OCI-LY3 (cell line): ENCODE results near the gene NPNT.

ENCODE experiments used
- H2AFZ ChIP-seq: fragments of 200-600, 300-600 bp; shearing (Covaris generic); 2 replicates; pipeline ENCODE4 v1.6.0; 2014; ENCODE audit warnings: antibody characterized with exemption, low read depth, low read length
- H3K27ac ChIP-seq: fragments of 200-600, 300-600 bp; sonication (generic); 2 replicates; pipeline ENCODE4 v1.5.1; 2014; ENCODE audit warnings: mild to moderate bottlenecking, low read length, moderate library complexity, mixed read lengths
- H3K27me3 ChIP-seq: fragments of 200-600, 300-600 bp; sonication (generic); 2 replicates; pipeline ENCODE4 v1.6.1; 2014; ENCODE audit warnings: low read depth, low read length, mixed read lengths
- H3K36me3 ChIP-seq: fragments of 200-600, 300-600 bp; sonication (generic); replicated peaks from 2 replicates; pipeline ENCODE3; 2014; ENCODE audit warnings: low read depth, low read length, mixed read lengths
- H3K4me1 ChIP-seq: fragments of 300-600, 200-600 bp; sonication (generic); 2 replicates; pipeline ENCODE4 v1.6.1; 2014; ENCODE audit warnings: low read length, mixed read lengths
- H3K4me2 ChIP-seq: fragments of 200-600, 300-600 bp; sonication (generic); 2 replicates; pipeline ENCODE4 v1.6.1; 2014; ENCODE audit warnings: low read length, mixed read lengths
- H3K4me3 ChIP-seq: fragments of 300-600, 200-600 bp; sonication (generic); 2 replicates; pipeline ENCODE4 v1.5.1; 2014; ENCODE audit warnings: antibody characterized with exemption, mild to moderate bottlenecking, low read length, moderate library complexity
- H3K79me2 ChIP-seq: fragments of 300-600, 200-600 bp; shearing (Covaris generic); 2 replicates; pipeline ENCODE4 v1.6.1; 2014; ENCODE audit warnings: mild to moderate bottlenecking, low read length, mixed read lengths
- H3K9ac ChIP-seq: fragments of 300-600, 200-600 bp; shearing (Covaris generic); 2 replicates; pipeline ENCODE4 v1.6.0; 2014; ENCODE audit warnings: mild to moderate bottlenecking, low read length, moderate library complexity
- H3K9me3 ChIP-seq: fragments of 200-600, 300-600 bp; shearing (Covaris generic); 2 replicates; pipeline ENCODE4 v1.6.1; 2014; ENCODE audit warnings: low read length, mixed read lengths; ENCODE audit not compliant: insufficient read depth
- H4K20me1 ChIP-seq: fragments of 200-600, 300-600 bp; sonication (generic); 2 replicates; pipeline ENCODE4 v1.6.1; 2016; ENCODE audit warnings: low read length, mixed read lengths; ENCODE audit not compliant: insufficient read depth
- CTCF ChIP-seq: fragments of 200-600, 300-600 bp; sonication (generic); IDR thresholded peaks from 2 replicates; pipeline ENCODE4 v1.5.1; 2014; ENCODE audit warnings: antibody characterized with exemption, low read length, low read depth
- EZH2phosphoT487 ChIP-seq: fragments of 200-600 bp; shearing (Covaris generic); IDR thresholded peaks from 2 replicates; pipeline ENCODE4 v1.6.1; 2018; ENCODE audit warnings: antibody characterized with exemption, mixed run types, low read depth

Gene NPNT

DNA sequence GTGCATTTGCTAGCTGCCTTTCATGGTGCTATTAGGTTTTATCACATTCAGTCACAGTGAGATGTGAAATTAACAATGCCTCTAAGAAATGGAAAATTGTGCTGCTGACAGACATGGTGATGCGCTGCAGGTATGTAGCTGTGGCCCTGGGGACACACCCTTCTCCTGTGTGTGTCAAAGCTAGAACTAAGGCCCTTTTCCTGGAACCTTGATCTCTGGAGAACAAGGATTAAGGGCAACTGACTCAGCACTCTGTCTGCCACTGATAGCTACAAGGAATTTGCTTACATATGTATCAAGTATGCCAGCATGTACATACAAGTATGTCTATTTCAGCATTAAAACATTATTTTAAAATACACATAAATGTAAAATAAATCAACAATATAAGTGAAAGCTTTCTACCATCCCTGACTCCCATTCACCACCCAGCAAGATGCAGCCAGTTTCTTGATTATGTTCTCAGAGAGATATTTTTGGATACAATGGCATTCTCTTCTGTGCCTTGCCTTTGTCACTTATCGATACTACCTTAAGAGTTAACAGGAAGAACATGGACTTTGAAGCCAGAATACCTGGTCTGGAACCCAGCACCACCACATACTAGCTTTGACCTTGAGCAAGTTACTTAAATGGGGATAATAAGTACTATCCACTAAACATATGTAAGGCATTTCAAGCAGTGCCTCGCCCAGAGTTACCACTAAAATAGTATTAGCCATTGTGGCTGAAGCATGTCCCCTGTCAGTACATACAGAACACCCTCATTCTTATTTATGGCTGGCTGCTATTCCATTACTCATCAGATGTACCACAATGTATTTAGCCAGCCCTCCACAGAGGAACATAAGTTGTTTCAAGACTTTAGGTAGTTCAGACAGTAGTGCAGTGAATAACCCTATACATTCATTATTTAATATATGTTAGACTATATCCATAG is 68.5 kb downstream of the NPNT start:
- Histone ChIP-seq H3K9ac (no peak overlapping the region), H4K20me1 (no peaks in the 10 kb centered on the region), H3K4me3 (no peak overlapping the region), H3K9me3 (no peaks in the 10 kb centered on the region), H3K4me1 (no peaks in the 10 kb centered on the region), H2AFZ (no peak overlapping the region), H3K27me3 (no peaks in the 10 kb centered on the region), H3K27ac (no peak overlapping the region), H3K36me3 (no peaks in the 10 kb centered on the region), H3K4me2 (no peak overlapping the region), H3K79me2 (no peaks in the 10 kb centered on the region)
- TF ChIP-seq CTCF (no peak), EZH2phosphoT487 (no peak)

GRCh38 chr4:105965183-105965800 is 70.0 kb downstream of the NPNT start:
- Histone ChIP-seq H3K27me3 (no peaks in the 10 kb centered on the region), H3K27ac (no peak overlapping the region), H2AFZ (no peak overlapping the region), H3K9me3 (no peaks in the 10 kb centered on the region), H3K36me3 (no peaks in the 10 kb centered on the region), H3K4me2 (no peak overlapping the region), H3K4me3 (no peak overlapping the region), H3K9ac (no peak overlapping the region), H4K20me1 (no peaks in the 10 kb centered on the region), H3K79me2 (no peaks in the 10 kb centered on the region), H3K4me1 (no peaks in the 10 kb centered on the region)
- TF ChIP-seq EZH2phosphoT487, result no peak
- TF ChIP-seq CTCF, result no peak

GRCh38 chr4:105966051-105966450 is 70.8 kb downstream of the NPNT start:
- no peaks in the 10 kb centered on the region for H3K9me3 ChIP-seq
- H3K4me2 ChIP-seq, result no peak overlapping the region

More at GRCh38 chr4:105966051-105966450, 70.8 kb downstream of the NPNT start:
- TF ChIP-seq EZH2phosphoT487 (no peak), CTCF (no peak)
- H3K9ac ChIP-seq, result no peak overlapping the region
- H4K20me1 ChIP-seq, result no peaks in the 10 kb centered on the region
- no peak overlapping the region for H3K27ac ChIP-seq
- no peaks in the 10 kb centered on the region for H3K79me2 ChIP-seq
- H3K4me3 ChIP-seq, result no peak overlapping the region
- no peaks in the 10 kb centered on the region for H3K36me3 ChIP-seq
- H3K27me3 ChIP-seq, result no peaks in the 10 kb centered on the region
- H3K4me1 ChIP-seq, result no peaks in the 10 kb centered on the region
- no peak overlapping the region for H2AFZ ChIP-seq
